KMS-11 (cell line): Measurements from ENCODE around the gene GTF2F2.

Experiments used
- H2AFZ ChIP-seq: fragments of 200-600 bp; sonication (generic); 2 replicates; pipeline ENCODE4 v1.6.1; 2016; ENCODE audit warnings: antibody characterized with exemption, mixed run types, low read depth
- H3K27ac ChIP-seq: fragments of 200-600 bp; sonication (generic); 2 replicates; pipeline ENCODE4 v1.6.1; 2016; ENCODE audit warnings: mild to moderate bottlenecking, mixed run types
- H3K27me3 ChIP-seq: fragments of 200-600 bp; sonication (generic); 2 replicates; pipeline ENCODE4 v1.6.1; 2017; ENCODE audit warnings: mild to moderate bottlenecking, low read depth, mixed run types, moderate library complexity; ENCODE audit not compliant: insufficient read depth
- H3K36me3 ChIP-seq: fragments of 200-600 bp; sonication (generic); 2 replicates; pipeline ENCODE4 v1.6.1; 2017; ENCODE audit warnings: mild to moderate bottlenecking, mixed run types; ENCODE audit not compliant: insufficient read depth
- H3K4me1 ChIP-seq: fragments of 200-600 bp; sonication (generic); 2 replicates; pipeline ENCODE4 v1.6.1; 2016; ENCODE audit warnings: mild to moderate bottlenecking, low read depth, mixed run types; ENCODE audit not compliant: poor library complexity, severe bottlenecking
- H3K4me2 ChIP-seq: fragments of 200-600 bp; sonication (generic); 2 replicates; pipeline ENCODE4 v1.7.0; 2016; ENCODE audit warnings: mild to moderate bottlenecking, mixed run types
- H3K4me3 ChIP-seq: fragments of 200-600 bp; sonication (generic); IDR thresholded peaks from 2 replicates; pipeline ENCODE4 v1.6.1; 2017; ENCODE audit warnings: low read depth, low read length, mixed read lengths; ENCODE audit not compliant: insufficient read depth
- H3K79me2 ChIP-seq: fragments of 200-600 bp; sonication (generic); 2 replicates; pipeline ENCODE4 v1.6.1; 2016; ENCODE audit warnings: low read depth, mixed run types; ENCODE audit not compliant: insufficient read depth
- H3K9ac ChIP-seq: fragments of 200-600 bp; sonication (generic); 2 replicates; pipeline ENCODE4 v1.6.1; 2016; ENCODE audit warnings: mild to moderate bottlenecking, mixed run types
- H4K20me1 ChIP-seq: fragments of 200-600 bp; sonication (generic); 2 replicates; pipeline ENCODE4 v1.6.1; 2016; ENCODE audit warnings: mild to moderate bottlenecking, mixed run types; ENCODE audit not compliant: insufficient read depth
- CTCF ChIP-seq: fragments of 200-600 bp; sonication (generic); conservative IDR thresholded peaks from 2 replicates; pipeline ENCODE4 v1.6.1; 2017; ENCODE audit warnings: low read depth, mild to moderate bottlenecking, antibody characterized with exemption, low read length, moderate library complexity, mixed read lengths

The GTF2F2 gene

GRCh38 chr13:45104261-45104660, 16.0 kb upstream of the GTF2F2 start:
- Histone ChIP-seq H3K27me3 (no peaks in the 10 kb centered on the region), H3K4me2 (no peak overlapping the region), H3K79me2 (no peaks in the 10 kb centered on the region), H2AFZ (no peak overlapping the region), H3K36me3 (no peaks in the 10 kb centered on the region), H3K4me1 (peaks cover 5% of the 10 kb centered on the region), H4K20me1 (no peaks in the 10 kb centered on the region), H3K9ac (no peak overlapping the region), H3K27ac (no peak overlapping the region), H3K4me3 (no peak overlapping the region)
- TF ChIP-seq CTCF, result no peak

- H4K20me1 ChIP-seq, result no peaks in the 10 kb centered on the region
- no peaks in the 10 kb centered on the region for H3K36me3 ChIP-seq
- H2AFZ ChIP-seq, result no peak overlapping the region
- H3K27me3 ChIP-seq, result no peaks in the 10 kb centered on the region
- no peak overlapping the region for H3K27ac ChIP-seq
- H3K9ac ChIP-seq, result no peak overlapping the region
- no peaks in the 10 kb centered on the region for H3K79me2 ChIP-seq
- no peak for TF ChIP-seq CTCF
- peaks cover 11% of the 10 kb centered on the region for H3K4me1 ChIP-seq
- H3K4me2 ChIP-seq, result no peak overlapping the region
- no peak overlapping the region for H3K4me3 ChIP-seq
Observed at GRCh38 chr13:45105895-45106294, 14.4 kb upstream of the GTF2F2 start.

GRCh38 chr13:45107539-45107938, 12.8 kb upstream of the GTF2F2 start:
- H3K4me1 ChIP-seq, result peaks cover 11% of the 10 kb centered on the region
- no peak overlapping the region for H2AFZ ChIP-seq
- no peak overlapping the region for H3K4me3 ChIP-seq
- TF ChIP-seq CTCF, result no peak
- H3K4me2 ChIP-seq, result no peak overlapping the region
- H3K36me3 ChIP-seq, result no peaks in the 10 kb centered on the region
- no peak overlapping the region for H3K9ac ChIP-seq
- no peaks in the 10 kb centered on the region for H3K27me3 ChIP-seq
- no peaks in the 10 kb centered on the region for H3K79me2 ChIP-seq
- no peak overlapping the region for H3K27ac ChIP-seq
- H4K20me1 ChIP-seq, result no peaks in the 10 kb centered on the region

GRCh38 chr13:45108716-45109101, 11.6 kb upstream of the GTF2F2 start:
- H3K27me3 ChIP-seq, result no peaks in the 10 kb centered on the region
- no peak overlapping the region for H3K4me3 ChIP-seq
- H2AFZ ChIP-seq, result no peak overlapping the region
- no peaks in the 10 kb centered on the region for H3K36me3 ChIP-seq
- no peak overlapping the region for H3K9ac ChIP-seq
- peaks cover 11% of the 10 kb centered on the region for H3K4me1 ChIP-seq
- no peaks in the 10 kb centered on the region for H3K79me2 ChIP-seq
- H4K20me1 ChIP-seq, result no peaks in the 10 kb centered on the region
- no peak for TF ChIP-seq CTCF
- H3K4me2 ChIP-seq, result no peak overlapping the region
- H3K27ac ChIP-seq, result no peak overlapping the region
